NOMO-1 (cell line): ENCODE results near the gene MAPK4.

ENCODE experiments used
- DNase-seq, 2 experiments: peaks; one replicate each; lab custom pipeline; 2025; ENCODE audit not compliant: unreplicated experiment in 2 of 2; lab: John Stamatoyannopoulos, UW

The MAPK4 gene

DNA sequence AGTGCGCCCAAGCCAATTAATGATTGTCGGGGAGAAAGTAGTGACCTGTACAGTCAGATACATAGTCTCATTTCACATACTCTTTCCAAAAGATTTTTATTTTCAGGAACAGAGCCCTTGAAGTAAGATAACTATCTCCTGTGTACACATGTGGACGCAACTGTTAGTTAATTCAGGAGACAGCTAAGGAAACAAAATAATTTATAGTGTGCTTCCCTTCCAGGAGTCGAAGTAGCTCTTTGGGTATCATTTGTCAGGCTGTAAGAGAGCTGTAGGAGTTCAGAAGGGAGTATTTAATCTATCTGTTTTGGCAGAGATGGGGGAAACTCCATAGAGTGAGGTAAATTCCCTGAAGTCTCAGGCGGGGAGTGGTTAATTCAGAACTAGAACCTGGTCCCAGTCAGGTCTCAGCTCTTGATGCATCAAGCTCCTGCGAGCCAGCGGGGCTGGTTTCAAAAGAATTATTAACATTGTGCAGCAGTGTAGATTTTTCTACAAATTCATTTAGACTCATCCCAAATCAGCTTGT lies 63.0 kb downstream of the MAPK4 start:
- no peak for DNase-seq

DNA sequence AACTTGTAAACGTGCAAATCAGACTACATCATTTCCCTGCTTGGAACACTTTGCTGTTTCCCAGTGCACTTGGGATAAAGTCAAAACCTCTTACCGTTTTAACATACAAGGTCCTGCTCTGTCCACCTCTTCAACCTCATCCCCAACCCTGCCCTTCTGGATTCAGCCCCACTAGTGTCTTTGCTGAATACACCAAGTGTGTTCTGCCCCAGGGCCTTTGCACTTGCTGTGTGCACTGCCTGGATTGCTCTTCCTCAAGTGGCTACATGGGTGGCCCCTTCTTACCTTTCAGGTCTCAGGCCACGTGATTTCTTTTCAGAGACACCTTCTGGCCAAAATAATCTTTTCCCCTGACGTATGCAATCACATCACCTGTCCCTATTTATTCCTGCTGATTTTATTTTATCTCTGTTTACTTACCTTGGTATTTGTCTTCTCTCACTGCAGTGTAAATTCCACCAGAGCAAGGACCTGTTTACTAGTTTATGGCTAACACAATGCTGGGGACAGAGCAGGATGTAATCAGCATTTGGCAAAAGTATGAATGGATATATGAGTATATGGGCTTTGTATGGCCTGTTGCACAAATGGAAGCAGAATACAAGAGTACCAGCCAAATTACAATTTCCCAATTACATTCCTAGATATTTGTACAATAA lies 63.9 kb downstream of the MAPK4 start:
- no peak for DNase-seq

DNA sequence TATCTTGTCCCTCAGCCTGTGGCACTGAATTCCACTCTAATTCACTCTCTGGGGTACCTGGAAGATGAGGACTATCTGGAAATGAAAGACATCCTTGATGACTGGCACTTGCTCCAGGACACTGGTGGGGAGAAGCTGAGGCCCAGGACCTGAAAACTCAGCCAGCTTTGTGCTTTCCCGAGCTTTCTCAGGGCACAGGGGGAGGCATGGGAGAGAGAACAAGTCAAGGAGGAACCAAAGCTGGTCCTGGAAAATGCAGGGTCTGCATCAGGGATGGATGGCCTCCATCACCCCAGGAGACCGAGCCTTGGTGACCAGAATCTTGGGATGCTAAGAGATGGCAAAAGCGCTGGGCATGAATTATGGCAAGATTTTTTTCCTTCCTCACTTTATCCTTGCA lies 65.1 kb downstream of the MAPK4 start:
- no peak for DNase-seq

DNA sequence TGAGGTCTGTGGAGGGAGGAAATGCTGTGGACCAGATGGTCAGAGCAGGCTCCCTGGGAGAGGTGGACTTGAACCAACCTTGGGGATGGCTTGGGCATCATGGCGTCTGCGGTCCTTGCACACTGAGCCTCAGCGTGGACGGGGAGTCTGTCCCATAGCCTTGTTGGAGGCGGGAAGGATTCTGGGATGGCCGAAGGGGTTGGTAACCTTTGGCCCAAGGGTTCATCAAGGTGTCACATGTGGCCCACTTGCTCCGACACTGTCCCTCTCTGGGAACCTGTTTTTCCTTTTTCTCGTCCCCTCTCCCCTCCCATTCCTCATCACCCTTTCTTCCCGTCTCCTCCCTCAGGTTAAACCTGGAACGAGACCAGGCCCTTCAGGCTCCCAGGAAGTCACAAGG lies 66.4 kb downstream of the MAPK4 start:
- no peak for DNase-seq

DNA sequence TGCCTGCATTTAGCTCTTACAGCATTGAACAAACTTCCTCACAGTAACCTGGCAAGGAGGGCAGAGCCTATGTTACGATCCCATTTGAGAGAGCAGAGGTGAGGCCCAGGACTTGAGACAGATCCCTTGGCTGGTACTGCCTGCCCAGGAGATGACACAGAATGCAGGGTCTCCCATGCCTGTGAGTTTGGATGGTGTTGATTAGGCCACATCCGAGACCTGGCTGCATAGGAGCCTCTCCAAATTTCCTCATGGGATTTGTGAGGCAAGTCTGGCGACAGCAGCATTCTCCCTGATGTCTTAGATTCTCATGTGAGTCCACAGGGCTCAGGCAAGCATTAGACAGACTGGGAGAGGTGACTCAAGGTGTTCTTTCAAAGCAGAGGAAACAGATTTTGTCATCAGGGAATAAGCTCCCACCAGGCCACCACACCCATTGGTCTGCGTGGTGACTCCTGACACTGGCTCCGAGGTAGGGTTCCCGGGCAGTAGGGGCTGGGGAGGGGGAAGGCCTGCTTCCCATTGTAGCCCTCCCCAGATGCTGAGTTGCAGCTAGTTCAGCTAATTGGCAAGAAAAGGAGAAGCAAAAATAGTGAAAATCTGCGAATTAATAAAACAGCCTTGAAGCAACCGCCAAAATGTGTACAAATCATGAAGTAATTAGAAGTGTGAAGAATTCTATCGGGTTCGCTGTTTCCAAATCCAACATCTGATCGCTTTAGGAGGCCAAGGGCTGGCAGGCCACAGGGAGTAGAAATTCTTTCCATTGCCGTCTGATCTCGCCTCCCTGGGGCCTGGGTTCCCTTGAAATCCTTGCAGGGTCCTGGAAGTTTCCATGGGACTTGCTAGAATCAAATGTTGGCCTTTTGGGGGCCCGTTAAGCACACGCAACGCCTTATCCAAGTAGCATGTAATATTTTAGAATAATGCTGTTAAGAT lies 68.0 kb downstream of the MAPK4 start:
- no peak for DNase-seq

DNA sequence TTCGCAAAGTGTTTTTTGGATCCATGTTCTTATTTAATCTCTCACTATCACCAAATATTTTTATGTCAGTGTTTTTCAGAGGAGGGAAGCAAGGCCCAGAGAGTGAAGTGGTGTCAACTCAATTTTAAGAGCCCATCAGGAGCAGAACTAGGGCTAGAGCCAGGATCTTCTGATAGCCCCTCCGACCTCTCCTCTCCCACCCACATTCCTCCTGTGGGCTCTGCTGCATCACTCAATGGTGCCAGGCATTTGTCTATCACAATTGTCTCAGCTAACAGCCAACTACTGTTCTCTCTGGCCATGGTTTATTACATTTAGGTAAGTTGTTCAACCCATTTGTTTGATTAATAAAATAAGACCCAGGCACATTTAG lies 68.6 kb downstream of the MAPK4 start:
- DNase-seq, result no peak

DNA sequence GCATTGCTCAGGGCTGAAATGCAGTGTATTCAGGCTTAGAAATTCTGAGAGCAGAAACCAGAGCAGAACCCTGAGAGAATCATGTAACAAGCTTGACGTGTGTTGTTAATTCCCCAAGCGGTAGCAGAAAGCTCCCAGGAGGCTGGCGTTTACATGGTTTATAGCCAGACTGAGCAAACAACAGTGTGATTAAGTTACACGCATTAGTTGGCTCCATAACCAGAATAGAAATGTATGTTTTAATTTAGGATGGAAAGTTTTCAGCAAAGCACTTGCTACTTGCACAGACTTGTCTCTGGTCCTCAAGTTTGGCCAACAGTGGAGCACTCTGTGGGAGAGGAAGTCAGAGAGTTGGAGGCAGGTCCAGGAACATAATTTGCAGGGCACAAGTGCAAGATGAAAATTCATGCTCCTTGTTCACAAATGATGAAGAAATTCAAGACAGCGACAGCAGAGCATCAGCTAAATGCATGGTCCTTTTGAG lies 69.3 kb downstream of the MAPK4 start:
- no peak for DNase-seq

DNA sequence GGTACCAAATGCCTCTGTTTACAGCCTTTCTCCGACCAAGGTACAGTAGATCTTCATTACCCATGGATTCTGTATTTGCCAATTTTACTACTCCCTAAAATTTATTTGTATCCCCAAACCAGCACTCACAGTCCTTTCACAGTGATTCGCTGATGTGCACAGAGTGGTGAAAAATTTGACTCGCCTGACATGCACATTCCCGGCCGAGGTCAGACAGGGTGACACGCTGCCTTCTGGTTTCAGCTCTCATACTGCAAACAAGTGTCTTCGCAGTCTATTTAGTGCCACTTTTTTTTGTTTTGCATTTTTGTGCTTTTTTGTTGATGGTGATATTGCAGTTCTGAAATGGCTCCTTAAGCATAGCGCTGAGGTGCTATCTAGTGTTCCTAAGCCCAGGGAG lies 71.0 kb downstream of the MAPK4 start:
- no peak for DNase-seq

DNA sequence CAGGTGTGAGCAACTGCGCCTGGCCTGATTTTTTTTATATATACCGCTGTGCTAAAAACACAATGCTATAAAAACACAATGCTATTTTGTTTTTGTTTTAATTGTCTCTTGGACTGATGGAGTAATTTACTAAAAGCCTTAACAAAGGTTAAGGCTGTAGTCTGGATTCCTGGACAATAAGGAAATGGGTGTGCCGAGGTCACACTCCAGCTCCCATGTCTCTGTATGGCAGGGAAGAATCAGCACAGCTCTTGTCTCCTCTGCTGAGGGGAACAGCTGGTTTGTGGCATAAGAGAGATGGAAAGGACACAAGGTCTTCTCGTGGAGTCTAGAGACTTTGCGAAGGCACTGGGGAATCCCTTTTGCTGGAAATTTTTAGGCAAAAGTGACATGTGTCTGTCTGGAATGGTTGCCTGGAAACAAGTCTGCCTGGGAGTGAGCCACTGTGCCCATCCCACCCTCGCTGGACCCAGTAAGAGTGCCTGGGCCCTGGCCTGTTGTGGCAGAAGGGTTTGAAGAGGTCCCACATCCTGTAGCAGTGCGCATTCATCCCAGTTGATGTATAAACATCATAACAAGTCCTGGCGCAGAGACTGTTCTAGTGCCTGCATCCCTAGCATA lies 73.1 kb downstream of the MAPK4 start:
- no peak for DNase-seq

DNA sequence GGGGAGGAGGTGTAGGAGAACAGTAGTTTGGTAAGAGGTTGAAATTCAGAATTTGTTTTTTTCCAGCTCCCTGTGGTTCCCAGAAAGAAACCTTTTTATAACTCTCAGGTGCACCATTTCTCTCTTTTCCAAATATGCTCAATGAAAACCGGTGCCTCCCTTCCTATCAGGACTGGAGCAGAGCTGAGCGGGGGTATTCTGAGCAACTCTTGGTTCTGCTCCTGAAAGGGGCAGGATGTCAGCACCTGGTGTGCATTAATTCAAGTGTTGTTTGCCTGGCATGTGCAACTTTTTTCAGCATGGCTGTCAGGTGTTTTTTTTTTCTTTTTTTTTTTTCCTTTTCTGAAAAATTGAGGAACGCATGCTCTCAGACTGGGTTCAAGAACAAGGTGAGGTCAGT lies 74.1 kb downstream of the MAPK4 start:
- DNase-seq, result no peak

DNA sequence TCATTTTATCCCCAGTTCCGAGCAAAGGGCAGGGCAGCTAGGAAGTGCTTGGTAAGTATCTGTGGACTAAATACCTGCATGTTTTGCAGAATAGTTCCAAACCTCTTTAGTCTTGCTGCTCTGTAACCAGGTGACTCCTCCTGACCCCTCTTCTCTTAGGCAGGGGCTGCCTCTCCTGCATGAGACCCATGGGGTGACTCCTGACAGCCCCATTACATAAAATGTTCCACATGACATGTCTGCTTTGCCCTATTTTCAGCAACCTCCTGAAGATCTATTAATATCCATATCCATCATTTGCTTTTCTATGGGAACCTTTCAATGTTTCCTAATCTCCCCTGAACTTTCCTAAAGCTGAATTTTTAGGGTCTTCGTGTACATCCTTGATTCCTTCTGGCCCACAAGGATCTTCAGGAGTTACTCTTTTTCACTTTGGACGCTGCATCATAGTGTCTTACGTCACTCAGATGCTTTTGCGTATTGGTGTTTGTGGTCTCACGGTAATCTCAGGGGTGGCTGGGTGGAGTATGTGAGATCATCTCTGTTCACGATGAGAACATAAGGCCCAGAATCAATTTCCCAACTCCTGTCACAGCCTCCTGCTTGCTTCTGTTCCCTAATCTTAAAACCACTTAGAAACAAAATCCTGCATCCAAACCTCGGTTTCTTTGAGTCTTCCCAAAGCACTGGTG lies 76.6 kb downstream of the MAPK4 start:
- DNase-seq, result no peak

DNA sequence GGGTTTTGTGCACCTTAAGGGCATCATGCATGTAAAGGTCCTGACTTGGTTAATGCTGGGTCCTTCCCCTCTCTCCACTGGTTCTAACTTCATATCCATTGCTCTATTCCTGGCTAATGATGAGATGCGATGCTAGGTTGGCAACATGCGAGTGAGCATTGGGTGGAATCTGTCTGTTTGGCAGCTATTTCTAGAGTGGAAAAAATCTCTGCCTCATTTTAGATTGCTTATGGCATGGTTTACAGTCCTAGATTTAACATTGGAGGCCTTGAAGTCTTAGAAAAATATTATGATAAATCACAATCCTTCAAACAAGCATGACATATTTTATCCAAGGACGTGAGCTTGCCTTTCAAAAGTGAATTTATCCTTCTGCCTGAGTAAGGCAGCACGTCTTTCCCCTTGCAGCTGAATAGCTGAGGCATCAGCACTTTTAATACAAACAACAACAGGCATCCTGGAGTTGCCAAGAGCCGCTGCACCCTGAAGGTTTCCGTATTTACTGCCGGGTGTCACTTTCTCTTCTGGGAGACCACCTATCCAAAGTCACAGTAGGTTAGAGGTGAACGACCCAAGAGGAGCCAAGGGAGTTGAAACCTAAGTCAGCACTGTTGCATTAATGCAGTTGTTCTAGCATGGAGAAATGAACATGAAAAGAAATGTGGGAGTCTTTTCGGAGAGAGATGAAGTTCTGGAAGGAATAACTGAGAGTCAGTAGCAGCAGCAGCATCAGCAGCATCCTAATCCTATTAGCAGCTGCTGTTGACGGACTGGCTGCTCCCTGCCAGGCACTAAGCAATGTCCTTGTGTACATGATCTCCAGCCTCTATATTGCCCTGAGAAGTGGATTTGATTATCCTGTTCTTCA lies 78.4 kb downstream of the MAPK4 start:
- no peak for DNase-seq

DNA sequence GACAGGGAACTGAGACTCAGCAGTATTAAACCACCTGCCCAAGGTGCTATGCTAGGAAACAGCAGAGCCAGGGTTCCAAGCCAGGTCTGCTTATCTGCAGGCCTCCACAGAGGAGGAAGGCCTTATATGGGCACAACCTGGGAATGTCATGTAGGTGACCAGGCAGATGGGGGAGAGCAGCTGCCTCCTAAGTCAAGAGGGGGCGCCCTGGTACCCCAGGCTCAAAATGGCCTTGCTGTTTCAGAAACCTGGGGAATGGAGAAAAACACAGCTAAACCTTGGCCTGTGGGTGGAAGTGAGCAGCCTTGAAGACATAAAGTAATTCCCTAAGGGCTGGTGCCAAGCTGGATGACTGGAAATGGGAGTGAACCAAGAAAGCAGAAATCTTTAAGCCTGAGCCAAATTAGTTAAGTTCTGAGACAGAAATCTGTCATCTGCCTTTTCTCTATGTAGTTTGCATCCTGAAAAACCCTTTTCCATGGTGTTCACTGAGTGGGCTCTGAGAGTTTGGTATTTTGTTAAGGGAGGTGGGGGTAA lies 79.1 kb downstream of the MAPK4 start:
- no peak for DNase-seq

DNA sequence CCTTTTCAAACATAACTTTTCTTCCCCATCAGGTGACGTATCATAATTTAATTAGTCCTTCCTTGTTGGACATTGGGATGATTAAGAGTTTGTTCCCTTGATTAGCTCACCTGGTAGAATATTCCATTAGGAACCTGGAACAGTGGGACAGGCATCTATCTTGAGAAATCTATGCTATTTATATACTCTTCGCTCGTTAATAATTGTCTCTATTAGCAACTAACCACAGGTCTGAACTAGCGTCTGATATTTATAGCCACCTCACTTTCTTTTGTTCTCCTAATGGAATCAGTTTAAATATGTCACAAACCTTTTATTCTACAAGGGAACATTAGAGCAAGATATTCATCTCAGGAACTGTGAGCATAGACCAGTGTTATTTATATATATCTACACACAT lies 79.8 kb downstream of the MAPK4 start:
- no peak for DNase-seq

DNA sequence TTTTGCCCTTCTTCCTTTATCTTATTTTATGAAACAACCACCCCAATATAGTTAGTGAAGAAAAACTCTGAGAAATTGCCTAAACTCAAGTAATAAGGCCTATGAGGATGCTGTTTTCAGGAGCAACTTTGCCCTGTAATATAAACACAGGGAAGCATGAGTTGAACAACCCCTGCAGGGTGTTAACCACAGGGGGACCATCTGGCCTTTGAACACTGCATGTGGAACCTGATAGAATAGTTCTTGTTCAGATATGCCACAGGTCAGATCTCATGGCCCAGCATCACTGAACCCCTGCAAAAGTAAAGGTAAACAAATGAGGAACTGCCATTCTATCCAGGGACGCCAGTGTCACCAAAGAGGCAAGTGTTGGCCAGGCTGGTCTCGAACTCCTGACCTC lies 82.6 kb downstream of the MAPK4 start:
- DNase-seq, result no peak

DNA sequence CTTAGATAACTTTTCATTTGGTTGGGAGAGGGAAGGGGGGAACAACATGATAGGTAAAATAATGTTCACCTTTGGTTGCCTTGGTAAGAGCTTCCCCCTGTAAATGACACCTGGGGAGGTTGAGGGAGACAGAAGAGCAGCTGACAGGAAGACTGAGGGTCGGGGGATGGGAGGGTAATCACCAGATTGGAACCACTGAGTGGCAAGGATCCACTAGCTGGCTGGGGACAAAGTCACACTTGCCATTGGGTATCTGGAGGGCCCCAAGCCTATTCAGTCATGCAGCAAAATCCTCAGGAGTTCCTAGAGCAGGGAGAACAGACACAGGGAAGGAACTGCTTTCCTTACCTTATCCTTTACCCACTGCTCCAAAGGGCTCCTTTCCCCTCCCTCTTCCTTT lies 84.3 kb downstream of the MAPK4 start:
- DNase-seq, result no peak

DNA sequence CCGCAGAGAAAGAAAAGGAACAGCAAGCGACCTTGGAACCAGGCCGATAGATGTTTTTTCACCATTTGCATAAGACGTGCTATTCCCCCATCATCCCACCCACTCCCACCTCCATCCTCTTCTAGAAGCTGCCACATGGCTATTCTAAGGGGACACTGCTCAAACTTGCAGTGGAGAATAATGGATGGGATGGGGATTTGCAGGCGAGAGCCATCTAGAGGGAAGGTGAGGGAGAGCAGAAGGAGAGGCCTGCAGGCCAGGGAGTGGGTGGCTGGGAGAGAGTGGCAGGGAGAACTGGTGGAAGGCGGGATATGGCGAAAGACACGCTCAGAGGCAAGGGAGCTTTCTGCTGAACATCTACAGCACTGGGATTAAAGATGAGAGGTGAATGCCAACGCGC lies 84.9 kb downstream of the MAPK4 start:
- DNase-seq, result no peak

DNA sequence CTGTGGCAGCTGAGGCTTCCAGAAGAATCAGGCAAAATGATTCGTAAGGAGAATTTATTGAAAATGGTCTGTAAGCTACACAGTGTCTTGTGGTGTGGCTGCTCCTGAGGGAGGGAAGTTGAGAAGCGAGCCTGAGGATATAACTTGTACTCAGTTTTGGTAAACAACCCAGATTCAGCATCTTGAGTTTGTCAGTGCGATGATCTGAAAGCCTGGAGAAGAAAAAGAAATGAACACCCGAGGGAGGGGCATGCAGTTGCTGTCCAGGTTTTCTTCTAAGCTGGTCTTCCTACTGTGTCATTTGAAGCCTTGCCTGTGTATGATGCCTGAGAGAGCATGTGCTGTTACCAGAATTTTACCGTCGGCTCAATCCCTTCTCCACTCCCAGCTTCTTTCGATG lies 87.3 kb downstream of the MAPK4 start:
- DNase-seq, result no peak

DNA sequence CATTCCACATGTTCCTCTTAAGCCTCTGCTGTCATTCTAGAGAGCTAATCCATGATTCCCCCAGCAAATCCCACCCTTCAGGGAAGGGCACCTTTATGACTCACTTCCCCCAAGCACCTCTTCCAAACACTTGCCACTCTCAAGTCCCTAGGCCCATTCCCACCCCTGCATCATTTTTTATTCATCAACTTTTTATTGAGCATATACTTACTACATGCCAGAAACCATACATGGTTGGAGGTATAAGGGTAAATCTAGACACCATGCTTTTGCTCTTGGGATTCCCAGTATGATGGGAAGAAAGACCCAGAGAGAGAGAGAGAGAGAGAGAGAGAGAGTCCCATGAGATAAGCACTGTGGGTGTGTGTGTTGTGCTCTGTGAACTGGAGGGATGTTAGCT lies 87.9 kb downstream of the MAPK4 start:
- no peak for DNase-seq

DNA sequence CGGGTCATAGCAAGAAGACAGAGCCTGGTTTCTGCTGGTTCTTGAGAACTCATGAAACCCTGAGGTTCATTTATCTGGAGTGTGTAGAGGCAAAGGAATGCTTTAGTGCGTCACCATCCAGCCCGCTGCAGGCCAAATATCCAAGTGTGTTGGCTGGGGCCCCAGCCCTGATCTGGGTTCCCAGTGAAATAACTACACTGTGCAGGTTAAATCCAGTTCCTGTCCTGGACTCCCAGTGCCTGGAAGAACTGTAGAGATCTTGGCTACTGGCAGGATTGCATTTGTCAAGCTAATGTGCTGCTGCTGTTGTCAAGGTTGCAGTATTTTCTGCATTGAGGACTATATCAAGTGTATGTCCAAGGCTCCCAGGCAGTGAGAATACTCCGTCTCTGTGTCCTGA lies 89.9 kb downstream of the MAPK4 start:
- no peak for DNase-seq
